ENCODE results near the gene MEFV.
"Not testable (repeated sequence)": the region's sequence is repeated elsewhere in the genome, so short reads cannot be mapped to it uniquely, and the experiment has no call there.

Gene MEFV

GRCh38 chr16:3215601-3216262, 40.7 kb downstream of the MEFV start:
- peak in 1 of 5 donors; percentile 29 for DNase-seq

DNA sequence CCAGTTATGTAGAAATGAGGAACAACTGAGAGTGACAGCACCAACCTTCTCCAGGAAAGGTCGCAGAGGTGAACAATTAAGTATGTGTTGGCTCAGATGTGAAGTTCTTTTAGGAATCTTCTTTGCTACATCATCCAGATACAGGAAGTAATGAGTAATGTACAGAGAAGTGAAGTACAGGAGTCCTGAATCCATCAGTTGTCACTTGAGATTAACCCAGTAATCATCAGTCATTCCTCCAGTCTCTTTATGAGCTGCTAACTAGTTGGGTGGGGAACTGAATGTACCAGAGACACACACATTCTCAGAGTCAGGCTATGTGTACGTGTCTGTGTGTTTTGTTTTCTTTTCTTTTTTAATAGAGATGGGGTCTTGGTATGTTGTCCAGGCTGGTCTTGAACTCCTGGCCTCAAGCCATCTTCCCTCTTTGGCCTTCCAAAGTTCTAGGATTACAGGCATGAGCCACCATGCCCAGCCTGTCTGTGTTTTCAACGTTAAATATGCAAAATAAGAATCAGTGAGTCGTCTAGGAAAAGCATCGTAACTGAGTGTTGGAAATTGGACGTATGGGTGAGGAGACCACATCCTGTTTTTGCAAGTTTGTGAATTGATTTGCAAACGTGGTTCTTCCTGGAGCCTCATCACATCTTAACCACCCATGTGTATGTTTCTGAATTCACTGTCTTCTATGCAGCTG, 41.4 kb downstream of the MEFV start:
- DNase-seq = peak in 4 of 5 donors; percentile 14 to 91 (median 26)

GRCh38 chr16:3212567-3212966, 43.9 kb downstream of the MEFV start:
- no peak for DNase-seq

DNA sequence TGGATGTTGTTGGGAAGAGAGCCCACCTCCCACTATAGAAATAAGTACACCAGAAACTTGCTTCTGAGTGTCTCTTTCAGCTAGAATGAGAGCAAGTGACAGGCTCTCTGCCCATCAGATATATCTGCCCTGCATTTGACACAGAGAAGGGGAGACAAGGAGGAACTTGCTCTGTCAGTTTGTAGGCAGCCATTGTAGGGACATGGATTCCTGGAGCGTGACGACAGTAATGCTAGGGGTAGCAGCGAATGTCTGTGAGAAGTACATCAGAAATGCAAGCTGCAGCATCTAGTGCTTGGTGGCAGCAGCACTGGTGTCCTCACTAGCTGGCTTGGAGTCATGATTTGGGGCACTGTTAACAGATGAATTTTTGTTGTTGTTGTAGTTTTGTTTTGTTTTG, 44.4 kb downstream of the MEFV start:
- DNase-seq = no peak

GRCh38 chr16:3207086-3207953, 49.1 kb downstream of the MEFV start:
- no peak for DNase-seq

DNA sequence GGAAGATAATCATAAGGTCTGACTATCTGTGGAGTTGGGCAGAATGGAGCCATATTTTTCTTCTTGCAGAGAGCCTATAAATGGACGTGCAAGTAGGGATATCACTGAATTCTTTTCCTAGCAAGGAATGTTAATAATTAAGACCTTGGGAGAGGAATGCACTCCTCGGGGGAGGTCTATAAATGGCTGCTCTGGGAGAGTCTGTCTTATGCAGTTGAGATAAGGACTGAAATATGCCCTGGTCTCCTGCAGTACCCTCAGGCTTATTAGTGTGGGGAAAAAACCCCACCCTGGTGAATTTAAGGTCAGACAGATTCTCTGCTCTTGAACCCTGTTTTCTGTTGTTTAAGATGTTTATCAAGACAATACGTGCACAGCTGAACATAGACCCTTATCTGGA, 50.5 kb downstream of the MEFV start:
- DNase-seq = not testable (repeated sequence)

DNA sequence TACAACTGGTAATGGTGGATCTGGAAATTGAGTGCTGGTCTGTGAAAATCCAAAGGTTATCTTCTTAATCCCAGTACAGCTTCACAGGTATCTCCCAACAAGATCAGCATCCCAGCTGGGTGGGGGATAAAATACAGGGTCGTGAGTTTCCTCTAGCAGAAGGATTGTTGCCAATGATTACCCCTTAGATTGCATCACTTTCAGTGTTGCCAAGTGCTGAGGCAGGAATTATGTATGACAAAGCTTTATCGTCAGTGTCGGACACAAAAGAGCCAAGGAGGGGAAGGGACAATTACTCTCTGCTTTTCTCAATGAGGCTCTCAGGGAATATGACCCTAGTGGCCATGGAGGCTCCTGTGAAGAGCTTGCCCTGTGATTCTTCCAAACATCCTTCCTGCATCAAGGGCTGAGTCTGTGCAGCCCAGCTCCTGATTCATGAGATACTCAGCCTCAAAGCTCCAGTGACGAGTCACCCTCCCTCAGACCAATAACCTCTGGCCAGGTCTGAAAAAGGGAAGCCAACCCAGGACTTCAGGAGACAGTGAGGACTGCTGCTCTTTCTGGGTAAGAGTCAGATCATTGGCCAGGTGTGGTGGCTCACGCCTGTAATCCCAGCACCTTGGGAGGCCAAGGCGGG, 53.4 kb downstream of the MEFV start:
- no peak for DNase-seq

GRCh38 chr16:3198334-3199072, 57.9 kb downstream of the MEFV start:
- no peak for DNase-seq

DNA sequence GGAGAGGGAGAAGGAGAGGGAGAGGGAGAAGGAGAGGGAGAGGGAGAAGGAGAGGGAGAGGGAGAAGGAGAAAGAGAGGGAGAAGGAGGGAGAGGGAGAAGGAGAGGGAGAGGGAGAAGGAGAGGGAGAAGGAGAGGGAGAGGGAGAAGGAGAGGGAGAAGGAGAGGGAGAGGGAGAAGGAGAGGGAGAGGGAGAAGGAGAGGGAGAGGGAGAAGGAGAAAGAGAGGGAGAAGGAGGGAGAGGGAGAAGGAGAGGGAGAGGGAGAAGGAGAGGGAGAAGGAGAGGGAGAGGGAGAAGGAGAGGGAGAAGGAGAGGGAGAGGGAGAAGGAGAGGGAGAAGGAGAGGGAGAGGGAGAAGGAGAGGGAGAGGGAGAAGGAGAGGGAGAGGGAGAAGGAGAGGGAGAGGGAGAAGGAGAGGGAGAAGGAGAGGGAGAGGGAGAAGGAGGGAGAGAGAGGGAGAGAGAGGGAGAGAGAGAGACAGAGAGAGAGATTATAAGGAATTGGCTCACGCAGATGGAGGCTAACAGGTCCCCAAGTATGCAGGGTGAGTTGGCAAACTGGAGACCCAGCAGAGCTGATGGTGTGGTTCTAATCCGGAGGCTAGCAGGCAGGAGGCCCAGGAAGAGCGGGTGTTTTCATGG, 58.6 kb downstream of the MEFV start:
- not testable (repeated sequence) for DNase-seq

DNA sequence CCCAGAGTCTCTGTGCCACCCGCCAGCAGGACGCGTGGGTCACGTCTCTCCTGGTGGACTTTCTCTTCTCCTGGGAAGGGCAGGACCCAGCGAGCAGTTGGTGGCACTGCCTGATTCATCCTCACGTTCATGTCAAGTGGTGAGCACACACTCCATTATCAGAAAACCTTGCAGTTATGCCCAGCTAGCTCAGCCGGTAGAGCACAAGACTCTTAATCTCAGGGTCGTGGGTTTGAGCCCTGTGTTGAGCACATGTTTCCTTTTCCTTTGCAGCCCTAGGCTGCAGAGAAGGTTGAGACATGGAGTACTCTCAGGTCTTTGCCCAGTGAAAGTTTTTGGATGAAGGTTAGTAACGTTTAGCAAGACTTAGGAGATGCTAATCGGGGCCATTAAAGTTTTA, 60.5 kb downstream of the MEFV start:
- DNase-seq = no peak

DNA sequence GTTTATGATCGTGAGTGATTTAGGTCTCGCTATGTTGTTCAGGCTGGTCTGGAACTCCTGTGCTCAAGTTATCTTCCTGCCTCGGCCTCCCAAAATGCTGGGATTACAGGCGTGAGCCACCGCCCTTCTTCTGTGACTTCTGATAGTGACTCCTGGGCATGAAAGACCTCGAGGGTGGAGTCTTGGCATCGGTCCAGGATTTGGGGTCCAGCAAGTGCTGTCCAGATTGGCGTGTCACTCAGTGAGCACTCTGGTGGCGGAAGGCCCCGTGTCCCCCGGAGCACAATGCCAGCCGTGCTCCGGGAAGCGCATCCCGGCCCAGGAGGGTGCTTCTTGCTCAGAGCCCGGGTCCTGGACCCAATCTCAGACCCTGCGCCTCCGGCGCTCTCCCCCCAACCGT, 61.6 kb downstream of the MEFV start:
- no peak for DNase-seq

DNA sequence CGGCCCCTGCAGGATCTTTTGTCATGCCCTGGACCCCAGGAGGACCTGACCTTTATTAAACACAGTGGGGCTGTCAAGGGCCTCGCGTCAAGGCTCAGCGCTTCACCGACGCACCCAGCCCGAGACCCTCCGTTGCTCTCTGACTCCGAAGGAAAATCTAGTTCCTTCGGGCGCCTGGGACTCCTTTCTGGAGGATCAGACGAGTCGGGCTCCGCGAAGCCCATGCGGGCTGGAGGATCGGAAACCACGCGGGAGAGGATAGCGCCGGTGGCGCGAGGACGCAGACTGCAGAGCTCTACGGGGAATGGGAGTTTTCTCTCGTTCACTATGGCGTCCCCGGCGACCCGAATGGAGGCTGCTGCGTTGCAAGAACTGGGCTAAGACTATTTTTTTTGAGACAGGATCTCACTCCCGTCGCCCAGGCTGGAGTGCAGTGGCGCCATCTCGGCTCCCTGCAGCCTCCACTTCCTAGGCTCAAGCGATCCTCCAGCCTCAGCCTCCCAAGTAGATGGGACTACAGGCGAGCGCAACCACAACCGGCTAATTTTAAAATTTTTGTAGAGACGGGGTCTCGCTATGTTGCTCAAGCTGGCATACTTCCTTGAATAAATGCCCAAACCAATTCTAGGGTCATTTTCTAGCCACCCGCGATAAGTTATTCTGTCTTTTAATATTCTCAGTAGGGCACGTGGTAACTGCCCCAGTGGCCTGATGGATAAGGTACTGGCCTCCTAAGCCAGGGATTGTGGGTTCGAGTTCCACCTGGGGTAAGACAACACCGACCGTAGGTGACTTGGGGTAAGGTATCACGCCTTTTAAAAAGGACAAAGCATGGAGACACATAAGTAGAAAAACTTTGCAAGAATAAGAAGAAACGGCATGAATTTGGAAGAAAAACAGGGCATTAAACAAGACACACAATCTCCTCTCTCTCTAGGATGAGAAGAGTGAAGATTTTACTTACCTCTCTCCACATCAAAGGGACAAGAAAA, 62.9 kb downstream of the MEFV start:
- DNase-seq = no peak

DNA sequence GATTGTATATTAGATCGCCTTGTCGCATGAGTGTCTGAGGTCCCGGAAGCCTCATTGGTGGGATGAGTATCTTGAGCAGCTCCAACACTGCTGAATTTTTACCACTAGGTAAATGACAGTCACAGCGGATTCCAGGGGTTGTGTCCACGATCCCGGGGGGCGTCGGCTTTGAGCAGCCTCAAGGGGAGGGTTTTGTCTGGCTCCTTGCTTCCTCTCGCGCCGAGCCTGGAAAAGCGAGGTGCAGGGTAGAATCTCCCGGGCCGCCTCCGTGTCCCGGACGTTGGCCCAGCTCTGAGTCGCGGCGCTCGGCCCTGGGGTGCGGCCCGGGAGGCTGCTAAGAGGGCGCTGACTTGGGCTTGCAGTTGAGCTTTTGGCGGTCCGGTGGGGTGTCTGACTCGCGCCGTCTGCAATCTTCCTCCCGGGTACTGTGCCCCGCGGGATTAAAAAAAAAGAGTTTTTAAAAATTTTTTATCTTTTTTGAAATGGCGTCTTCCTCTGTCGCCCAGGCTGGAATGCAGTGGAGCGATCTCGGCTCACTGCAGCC, 63.9 kb downstream of the MEFV start:
- no peak for DNase-seq

All from T-helper 1 cell (primary cell).